Transverse colon (tissue), 4 donors: ENCODE measurements around the gene BCCIP. TPM values are rescaled to one million over a fixed set of nuclear protein-coding genes. Genes with fewer than 3 reads are reported as not detected.

Experiments
- DNase-seq: peaks from one replicate; pipeline ENCODE4 v3.0.0-alpha.2; 2019
- H3K27ac ChIP-seq, 4 donors: fragments of 200-600 bp; sonication (generic); 2 replicates each; pipeline ENCODE4 v1.5.1; 2016 to 2018; ENCODE audit warnings: inconsistent platforms in 4 of 4
- H3K27me3 ChIP-seq: fragments of 200-600 bp; sonication (generic); 2 replicates; pipeline ENCODE4 v1.5.1; 2017; ENCODE audit warnings: inconsistent platforms
- H3K36me3 ChIP-seq, 4 donors: fragments of 200-600 bp; sonication (generic); 2 replicates each; pipeline ENCODE4 v1.5.1; 2017 to 2019; ENCODE audit warnings: inconsistent platforms in 4 of 4
- H3K4me1 ChIP-seq, 4 donors: fragments of 200-600 bp; sonication (generic); 2 replicates each; pipeline ENCODE4 v1.5.1; 2017 to 2020; ENCODE audit warnings: inconsistent platforms in 4 of 4
- H3K4me3 ChIP-seq, 4 donors: fragments of 200-600 bp; sonication (generic); 1 replicate in 1 of 4; 2 replicates in 3 of 4; pipeline versions ENCODE4 v1.5.1 to v1.6.1; 2017 to 2019; ENCODE audit warnings: inconsistent platforms in 4 of 4
- H3K9me3 ChIP-seq, 2 donors: fragments of 200-600 bp; sonication (generic); 2 replicates each; pipeline ENCODE4 v1.5.1; 2017 to 2019; ENCODE audit warnings: inconsistent platforms in 2 of 2
- CTCF ChIP-seq, 5 experiments: fragments of 200-600 bp in 3 of 5; fragments of 450-650 bp in 2 of 5; sonication (generic) in 3 of 5; IDR thresholded peaks; 1 replicate in 2 of 5; 2 replicates in 3 of 5; pipeline ENCODE4 v1.5.1; 2016 to 2017; ENCODE audit warnings: antibody characterized with exemption in 5 of 5, inconsistent platforms in 3 of 5, mild to moderate bottlenecking in 2 of 5, moderate library complexity in 1 of 5
- EP300 ChIP-seq: sonication (generic); formaldehyde crosslinking; IDR thresholded peaks from one replicate; pipeline ENCODE4 v1.6.1; 2017; ENCODE audit warnings: antibody characterized with exemption, low read depth
- POLR2A ChIP-seq: fragments of 450-650 bp; IDR thresholded peaks from one replicate; pipeline ENCODE4 v1.6.1; 2016; ENCODE audit warnings: antibody characterized with exemption, mild to moderate bottlenecking, moderate library complexity
- POLR2AphosphoS5 ChIP-seq, 3 donors: sonication (generic); formaldehyde crosslinking; IDR thresholded peaks; one replicate each; pipeline ENCODE4 v1.6.1; 2016; ENCODE audit warnings: antibody characterized with exemption in 3 of 3
- WGBS, 2 donors: methylation state at CpG; one replicate each; pipeline ENCODE4 v1.1.5; 2018; ENCODE audit warnings: low coverage in 1 of 2; 5-methylcytosine and 5-hydroxymethylcytosine counted together
- in situ Hi-C, 4 donors: fragments of 200-750 bp; cut with MboI; loops; one replicate each; pipeline versions ENCODE4 v1.15.0 to v1.15.1; 2017; ENCODE audit warnings: low sequenced_read_pairs in 3 of 4, low pct_ligation_motif_present in 1 of 4, low pct_unique_long_range_greater_than_20kb in 1 of 4
- intact Hi-C: fragments of 100-400 bp; cut with DNase I; formaldehyde crosslinking; loops from one replicate; pipeline ENCODE4 v1.15.1; 2023; ENCODE audit warnings: low total_unique reads
- total RNA-seq, 4 donors: library from RNA; depleted of rRNA; stranded (reverse); fragments of >200 nt; gene quantifications; one replicate each; pipeline ENCODE4 v1.1.0, GENCODE V29; 2016

Gene BCCIP
- total RNA-seq, 4 donors from 2014 or later: 4.1 to 34.8 (median 15.0) TPM

- Histone ChIP-seq H3K9me3 (no peaks in the 10 kb centered on the region), H3K36me3 (peaks cover 0 to 60% (median 18%) of the 10 kb centered on the region in 4 donors)
- intact Hi-C loops: no loop called here
Observed at GRCh38 chr10:125840406-125840805, 17.1 kb downstream of the BCCIP start.

DNA sequence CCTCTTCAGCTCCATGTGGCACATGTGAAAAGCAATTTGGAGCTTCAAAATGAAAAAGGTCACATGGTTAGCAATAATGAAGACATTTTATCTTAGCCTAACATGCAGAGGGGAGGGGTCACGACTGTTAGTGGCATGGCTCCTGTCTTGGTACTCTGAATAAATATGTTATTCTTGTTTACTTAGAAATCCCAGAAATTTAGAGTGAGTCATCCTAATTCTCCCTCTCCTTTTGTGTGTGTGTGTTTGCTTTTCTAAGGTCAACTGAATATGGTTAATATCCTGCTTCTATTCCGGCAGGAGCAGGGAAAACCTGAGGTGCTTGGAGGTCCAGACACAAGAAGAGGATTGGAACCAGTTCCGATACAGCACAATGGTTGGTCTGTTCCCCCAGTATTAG is 17.6 kb downstream of the BCCIP start:
- in situ Hi-C loops: no loop called here
- no peak for DNase-seq

More at GRCh38 chr10:125840406-125840805, 17.1 kb downstream of the BCCIP start:
- Histone ChIP-seq H3K27me3 (no peaks in the 10 kb centered on the region), H3K4me3 (no peak overlapping the region), H3K27ac (no peak overlapping the region), H3K4me1 (no peaks in the 10 kb centered on the region)
- WGBS, 2 donors: 97% methylated on average over 9 of the region's 9 CpGs; no CpG with 5 or more reads in 1 of the 2 donors
- DNase-seq: no peak
- TF ChIP-seq EP300: no peak
- no peak for TF ChIP-seq POLR2AphosphoS5 (IDR thresholded peaks at IDR 0.05)
- TF ChIP-seq CTCF (IDR thresholded peaks at IDR 0.05): no peak
- no peak for TF ChIP-seq POLR2A
- in situ Hi-C loops: no loop called here

GRCh38 chr10:125843603-125844329 is 20.4 kb downstream of the BCCIP start:
- no peaks in the 10 kb centered on the region for H3K4me1 ChIP-seq
- intact Hi-C loops: no loop called here
- peaks cover 0 to 35% (median 14%) of the 10 kb centered on the region in 4 donors for H3K36me3 ChIP-seq
- H3K9me3 ChIP-seq: no peaks in the 10 kb centered on the region
- TF ChIP-seq EP300 (no peak), CTCF (IDR thresholded peaks at IDR 0.05) (no peak), POLR2A (no peak), POLR2AphosphoS5 (IDR thresholded peaks at IDR 0.05) (no peak)
- no peak overlapping the region for H3K27ac ChIP-seq
- in situ Hi-C loops: no loop called here
- H3K4me3 ChIP-seq: no peak overlapping the region
- no peak for DNase-seq
- H3K27me3 ChIP-seq: no peaks in the 10 kb centered on the region
- 58 to 84% methylated on average over 2 to 9 of the region's 9 CpGs for WGBS, 2 donors

More for the DNA sequence above, 17.6 kb downstream of the BCCIP start:
- no peak overlapping the region for H3K4me3 ChIP-seq
- peaks cover 0 to 55% (median 18%) of the 10 kb centered on the region in 4 donors for H3K36me3 ChIP-seq
- no peaks in the 10 kb centered on the region for H3K9me3 ChIP-seq
- H3K27ac ChIP-seq: no peak overlapping the region
- intact Hi-C loops: no loop called here
- H3K27me3 ChIP-seq: no peaks in the 10 kb centered on the region
- whole genome bisulfite sequencing, 2 donors: 89% methylated on average over 3 of the region's 3 CpGs
- H3K4me1 ChIP-seq: no peaks in the 10 kb centered on the region
- TF ChIP-seq CTCF (IDR thresholded peaks at IDR 0.05) (no peak), EP300 (no peak), POLR2A (no peak), POLR2AphosphoS5 (IDR thresholded peaks at IDR 0.05) (no peak)

DNA sequence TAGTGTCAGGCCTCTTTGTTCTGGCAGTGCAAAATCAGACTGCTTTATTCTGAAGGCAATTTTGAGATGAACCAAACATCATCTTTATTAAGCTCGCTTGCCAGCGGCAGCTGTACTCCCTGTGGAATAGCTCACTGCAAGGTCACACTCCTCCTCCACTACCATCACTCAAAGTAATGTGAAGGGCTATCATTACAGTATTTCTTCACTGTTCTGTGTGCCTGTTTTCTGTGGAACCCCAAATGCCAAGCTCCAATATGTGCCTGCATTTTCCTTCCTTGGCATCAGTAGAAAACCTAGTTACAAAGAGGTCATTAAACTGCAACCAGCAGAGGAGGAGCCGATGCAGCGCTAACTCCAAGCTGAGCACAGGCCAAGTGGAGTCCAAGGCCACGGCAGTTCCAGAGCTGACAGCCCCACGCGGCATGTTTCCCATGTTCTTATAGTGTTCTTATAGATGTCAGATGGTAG is 21.4 kb downstream of the BCCIP start:
- DNase-seq: no peak
- TF ChIP-seq EP300 (no peak), CTCF (IDR thresholded peaks at IDR 0.05) (no peak), POLR2AphosphoS5 (IDR thresholded peaks at IDR 0.05) (no peak), POLR2A (no peak)
- WGBS, 2 donors: 80% methylated on average over 7 of the region's 7 CpGs; no CpG with 5 or more reads in 1 of the 2 donors

More for the DNA sequence above, 21.4 kb downstream of the BCCIP start:
- H3K27me3 ChIP-seq: no peaks in the 10 kb centered on the region
- peaks cover 0 to 29% (median 11%) of the 10 kb centered on the region in 4 donors for H3K36me3 ChIP-seq
- no peak overlapping the region for H3K4me3 ChIP-seq
- no peak overlapping the region for H3K27ac ChIP-seq
- in situ Hi-C loops: no loop called here
- H3K4me1 ChIP-seq: no peaks in the 10 kb centered on the region
- intact Hi-C loops: no loop called here
- no peaks in the 10 kb centered on the region for H3K9me3 ChIP-seq
